Measurements from ENCODE around the gene C10orf120.
A peak's percentile ranks its signal among the peaks of the same experiment; 100 is the strongest.

C10orf120 gene

DNA sequence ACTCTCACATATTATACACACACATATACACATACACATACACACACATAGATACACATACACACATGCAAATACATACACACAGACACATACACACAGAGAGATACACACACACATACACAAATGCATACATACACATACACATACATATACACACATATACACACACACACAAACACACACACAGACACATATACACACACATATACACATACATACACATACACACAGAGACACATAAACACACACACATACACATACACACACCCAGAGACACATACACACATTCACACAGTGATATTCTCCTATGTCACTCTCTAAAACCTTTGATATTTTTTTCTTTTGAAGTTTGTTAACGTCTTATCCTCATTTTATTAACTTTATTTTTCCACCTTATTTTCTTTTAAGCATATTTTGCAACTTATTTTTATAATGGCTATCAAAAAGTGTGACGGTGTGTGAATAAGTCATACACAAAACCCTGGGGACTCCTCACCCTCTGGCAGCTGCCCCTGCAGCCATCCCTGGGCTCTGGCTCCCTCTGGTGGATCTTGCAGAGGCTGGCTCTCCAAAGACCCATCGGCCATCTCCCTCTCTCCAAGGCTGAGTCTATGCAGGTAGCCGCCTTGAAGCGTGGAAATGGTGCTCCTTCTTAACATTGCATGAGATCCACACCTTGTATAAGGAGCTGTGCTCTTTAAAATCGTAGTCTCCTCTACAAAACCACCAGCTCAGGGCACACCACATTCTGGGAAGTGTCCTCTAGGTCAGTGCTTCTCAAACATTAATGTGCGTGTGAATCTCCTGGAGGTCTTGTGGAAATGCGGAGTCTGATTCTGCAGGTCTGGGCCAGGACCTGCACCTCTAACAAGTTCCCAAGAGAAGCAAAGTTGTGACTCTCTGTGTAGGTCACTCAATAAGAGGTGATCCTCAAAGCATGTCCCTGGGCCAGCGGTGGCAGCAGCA, 4.1 kb upstream of the C10orf120 start:
- peak; percentile 53 for DNase-seq (ENCODE audit: low read depth)

DNA sequence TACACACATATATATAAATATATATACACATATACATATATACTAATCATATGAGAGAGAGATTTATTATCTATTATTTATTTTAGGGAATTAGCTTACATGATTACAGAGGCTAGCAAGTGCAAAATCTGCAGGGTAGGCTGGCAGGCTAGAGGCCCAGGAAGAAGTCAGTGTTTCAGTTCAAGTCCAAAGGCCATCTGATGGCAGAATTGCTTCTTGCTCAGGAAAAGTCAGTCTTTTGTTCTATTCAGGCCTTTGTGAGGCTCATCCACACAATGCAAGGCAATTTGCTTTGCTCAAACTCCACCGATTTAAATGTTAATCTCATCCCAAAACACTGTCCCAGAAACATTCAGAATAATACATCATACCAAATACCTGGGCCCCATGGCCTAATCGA, 2.6 kb upstream of the C10orf120 start:
- DNase-seq (ENCODE audit: low read depth) = no peak

DNA sequence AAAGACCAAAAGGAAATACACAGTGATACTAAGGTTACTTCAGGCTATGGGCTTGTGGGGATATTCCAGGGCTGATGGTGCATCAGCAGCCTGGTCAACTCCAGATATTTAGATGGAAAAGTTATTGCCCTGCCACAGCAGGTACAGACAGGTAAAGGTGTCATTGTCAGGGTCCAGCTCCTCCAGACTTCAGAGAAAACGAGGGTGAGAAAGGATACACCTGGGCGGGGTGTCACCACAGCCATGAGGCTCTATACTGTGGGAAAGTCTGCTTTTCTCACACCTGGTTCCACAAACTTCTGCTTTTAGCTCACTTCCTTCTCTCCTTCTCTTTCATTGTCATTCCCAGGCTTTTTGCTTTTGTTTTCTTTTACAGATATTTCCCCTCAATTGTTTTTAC, 2.0 kb upstream of the C10orf120 start:
- DNase-seq (ENCODE audit: low read depth) = no peak

DNA sequence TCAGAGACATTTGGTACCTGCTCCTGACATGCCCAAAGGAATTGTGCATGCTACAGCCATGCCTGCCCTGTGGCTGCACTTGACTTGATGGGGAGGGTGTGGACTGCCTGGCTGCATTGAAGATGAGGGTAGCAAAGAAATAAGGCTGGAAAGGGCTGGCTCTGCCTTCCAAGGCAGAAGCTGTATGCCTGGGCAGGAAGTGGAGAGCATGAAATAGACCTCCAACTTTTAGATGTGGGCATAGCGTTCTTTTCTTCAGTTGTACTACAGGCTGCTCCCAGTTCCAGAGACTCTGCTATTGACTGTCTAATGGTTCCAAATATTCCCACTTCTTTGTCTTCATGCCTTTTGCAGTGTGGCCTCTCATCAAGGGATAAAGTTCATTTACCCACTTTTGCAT, 3.0 kb downstream of the C10orf120 start:
- DNase-seq (ENCODE audit: low read depth) = no peak

DNA sequence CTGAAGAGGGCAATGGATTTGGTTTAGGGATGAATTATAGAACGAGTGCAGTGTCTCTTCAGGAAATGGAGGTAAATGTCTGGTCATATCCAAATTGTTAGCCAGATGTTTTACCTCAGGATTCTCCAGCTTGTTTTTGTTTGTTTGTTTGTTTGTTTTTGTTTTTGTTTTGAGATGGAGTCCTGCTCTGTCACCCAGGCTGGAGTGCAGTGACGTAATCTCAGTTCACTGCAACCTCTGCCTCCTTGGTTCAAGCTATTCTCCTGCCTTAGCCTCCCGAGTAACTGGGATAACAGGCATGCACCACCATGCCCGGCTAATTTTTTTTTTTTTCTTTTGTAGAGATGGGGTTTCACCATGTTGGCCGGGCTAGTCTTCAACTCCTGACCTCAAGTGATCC, 6.9 kb downstream of the C10orf120 start:
- DNase-seq (ENCODE audit: low read depth) = no peak

DNA sequence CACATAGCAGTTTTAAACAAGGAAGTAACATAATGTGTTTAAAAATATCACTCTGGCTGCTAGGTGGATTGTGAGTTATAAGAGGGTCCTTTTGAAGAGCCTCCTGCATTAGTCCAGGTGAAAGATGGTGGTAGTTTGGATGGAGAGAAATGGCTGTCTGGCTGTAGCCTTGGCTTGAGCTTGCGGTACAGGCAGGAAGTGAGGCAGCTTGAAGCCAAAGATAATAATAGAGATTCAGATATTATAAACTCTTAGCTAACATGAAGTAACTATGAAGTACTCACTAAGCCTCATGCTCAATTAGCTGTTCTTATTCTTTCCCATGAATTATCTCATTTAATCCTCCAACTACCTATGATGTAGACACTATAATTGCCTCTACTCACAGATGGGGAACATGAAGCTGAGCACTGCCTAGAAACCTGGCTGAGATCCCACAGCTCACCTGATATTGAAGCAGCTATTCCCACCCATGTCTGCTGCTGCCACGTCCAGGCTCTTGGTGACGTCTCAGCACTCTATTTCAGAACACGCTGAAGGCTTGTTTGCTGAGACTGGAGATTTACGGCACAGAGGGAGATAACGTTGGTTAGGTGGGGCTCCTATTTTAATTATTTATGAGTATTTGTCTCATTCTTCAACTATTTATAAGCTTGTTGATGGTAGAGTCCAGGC, 10.4 kb downstream of the C10orf120 start:
- DNase-seq (ENCODE audit: low read depth) = no peak

DNA sequence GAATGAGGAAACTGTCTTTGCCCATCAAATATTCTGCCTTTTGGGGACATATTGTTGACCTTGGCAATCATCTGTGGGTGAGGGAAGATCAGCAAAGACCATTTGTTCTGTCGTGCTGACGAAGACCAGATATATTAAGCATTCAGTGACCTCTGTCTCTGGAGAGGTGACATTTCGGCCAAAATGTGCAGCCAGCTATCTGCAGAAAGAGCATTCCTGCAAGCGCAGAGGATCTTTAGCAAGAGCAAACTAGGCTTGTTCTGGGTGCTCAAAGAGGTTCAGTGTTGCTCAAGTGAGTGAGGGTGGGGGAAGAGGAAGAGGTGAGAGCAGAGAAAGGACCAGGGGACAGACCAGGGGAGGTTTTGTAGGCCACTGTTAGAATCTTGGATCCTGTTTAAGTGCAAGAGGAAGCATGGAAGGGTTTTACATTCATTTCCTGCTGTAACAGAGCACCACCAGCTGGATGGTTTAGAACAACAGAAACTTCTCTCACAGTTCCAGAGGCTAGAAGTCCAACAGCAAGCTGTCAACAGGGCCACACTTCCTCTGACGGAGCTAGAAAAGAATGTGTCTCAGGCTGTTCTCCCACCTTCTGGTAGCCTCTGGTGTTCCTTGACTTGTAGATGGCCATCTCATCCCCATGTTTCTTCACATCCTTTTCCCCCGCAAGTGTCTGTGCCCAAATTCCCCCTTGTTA, 11.2 kb downstream of the C10orf120 start:
- no peak for DNase-seq (ENCODE audit: low read depth)

DNA sequence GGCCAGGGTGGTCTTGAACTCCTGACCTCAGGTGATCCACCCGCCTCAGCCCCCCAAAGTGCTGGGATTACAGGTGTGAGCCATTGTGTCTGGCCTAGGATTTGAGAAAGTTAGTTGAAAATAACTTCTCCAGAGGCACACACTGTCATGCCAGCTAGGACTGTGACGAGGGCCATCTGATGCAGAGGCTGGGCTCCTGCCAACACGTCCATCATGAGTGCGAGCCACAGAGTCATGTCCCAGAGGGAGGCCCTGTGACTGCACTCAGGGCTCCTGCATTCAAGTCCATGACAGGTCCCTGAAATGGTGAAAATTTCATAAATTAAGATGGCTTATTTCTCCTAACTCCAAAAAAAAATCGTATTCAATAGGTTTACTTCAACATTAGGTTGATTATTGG, 17.1 kb downstream of the C10orf120 start:
- DNase-seq (ENCODE audit: low read depth) = no peak

DNA sequence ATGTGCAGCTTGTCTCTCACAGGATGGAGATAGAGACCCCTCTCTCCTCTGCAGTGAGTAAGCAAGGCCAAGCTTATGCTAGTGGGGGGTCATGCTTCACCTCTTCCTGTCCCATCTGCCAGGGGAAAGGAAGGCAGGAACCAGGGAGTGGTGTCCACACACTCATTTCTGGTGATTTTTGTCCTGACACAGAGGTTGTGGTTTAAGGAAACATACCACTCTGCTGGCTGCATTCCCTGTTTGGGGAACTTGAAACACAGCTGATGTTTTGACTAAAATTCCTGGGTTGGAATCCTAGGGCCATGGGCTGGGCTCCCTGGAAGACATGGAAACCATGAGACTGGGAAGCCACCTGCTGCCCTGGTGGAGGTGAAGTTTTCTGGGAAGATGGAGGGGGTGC, 21.4 kb downstream of the C10orf120 start:
- DNase-seq (ENCODE audit: low read depth) = no peak

DNA sequence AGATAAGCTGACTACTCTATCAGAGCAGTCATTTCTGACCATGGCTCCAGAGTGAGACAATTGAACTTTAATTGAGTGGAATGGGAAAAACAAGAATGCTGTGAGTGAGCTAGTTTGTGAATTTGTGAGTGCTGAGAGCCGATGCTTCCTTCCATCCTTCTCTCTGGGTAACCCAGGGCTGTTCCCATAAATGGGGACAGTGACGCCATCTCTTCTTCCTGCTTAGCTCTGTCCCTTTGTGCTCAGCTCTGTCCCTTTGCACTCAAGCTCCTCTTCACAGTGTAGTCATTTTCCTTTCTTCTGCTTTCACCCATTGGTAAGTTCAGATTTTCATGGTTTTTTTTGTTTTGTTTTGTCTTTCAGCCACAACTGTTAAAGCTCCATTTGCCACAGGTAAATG, 24.4 kb downstream of the C10orf120 start:
- DNase-seq (ENCODE audit: low read depth) = no peak

DNA sequence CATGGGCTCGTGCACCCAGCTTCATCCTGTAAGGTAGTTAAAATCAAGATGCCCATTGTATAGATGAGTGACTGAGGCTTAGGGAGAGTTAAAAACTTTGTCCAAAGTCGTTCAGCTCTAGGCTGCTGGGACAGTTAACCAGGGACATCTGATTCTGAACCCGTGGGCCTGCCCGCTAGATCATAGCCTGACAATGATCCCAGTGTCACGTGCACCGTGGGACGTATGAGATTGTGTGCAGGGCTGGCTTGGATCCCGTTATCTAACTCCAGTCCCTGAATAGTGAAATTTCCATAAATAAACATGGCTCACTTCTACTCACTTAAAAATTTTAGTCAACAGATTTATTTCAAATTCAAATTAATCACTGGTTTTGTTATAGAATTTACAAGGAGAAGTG, 24.9 kb downstream of the C10orf120 start:
- no peak for DNase-seq (ENCODE audit: low read depth)

DNA sequence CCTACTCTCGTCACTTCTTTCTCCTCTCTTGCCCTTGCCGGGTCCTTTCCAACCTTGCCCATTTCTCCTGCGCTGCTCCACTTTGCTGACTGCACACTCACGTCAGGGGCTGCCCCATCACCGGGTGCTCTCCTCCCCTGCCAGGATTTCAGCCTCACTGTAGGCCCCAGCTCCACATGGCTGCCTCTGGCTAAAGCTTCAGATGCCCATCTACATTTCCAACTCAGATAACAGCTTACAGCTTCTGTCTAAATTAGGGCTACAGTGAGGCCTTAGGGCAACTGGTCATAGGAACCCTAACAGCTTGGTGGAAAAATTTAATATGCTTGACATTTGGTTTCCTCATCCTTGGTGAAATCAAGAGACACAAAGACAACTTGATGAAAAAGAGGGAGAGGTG, 25.9 kb downstream of the C10orf120 start:
- DNase-seq (ENCODE audit: low read depth) = no peak

DNA sequence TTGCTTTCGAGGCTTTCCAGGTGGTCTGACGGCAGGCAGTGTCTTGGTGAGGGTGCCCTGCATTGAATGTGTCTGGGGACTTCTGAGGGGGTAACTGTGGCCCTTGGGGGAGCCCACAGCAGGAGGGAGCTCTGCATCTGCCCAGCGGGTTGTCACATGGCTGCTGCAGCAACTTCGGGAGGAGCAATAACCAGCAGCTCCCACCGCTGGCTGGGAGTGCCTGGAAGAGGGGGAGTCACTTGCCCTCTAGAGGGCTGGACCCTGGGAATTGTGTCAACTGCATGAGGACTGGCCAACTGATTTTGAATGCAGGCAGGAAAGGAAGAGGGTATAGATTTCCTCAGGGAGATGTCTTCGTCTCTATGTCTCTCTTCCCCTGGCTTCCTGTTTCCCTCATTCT, 26.4 kb downstream of the C10orf120 start:
- DNase-seq (ENCODE audit: low read depth) = no peak

DNA sequence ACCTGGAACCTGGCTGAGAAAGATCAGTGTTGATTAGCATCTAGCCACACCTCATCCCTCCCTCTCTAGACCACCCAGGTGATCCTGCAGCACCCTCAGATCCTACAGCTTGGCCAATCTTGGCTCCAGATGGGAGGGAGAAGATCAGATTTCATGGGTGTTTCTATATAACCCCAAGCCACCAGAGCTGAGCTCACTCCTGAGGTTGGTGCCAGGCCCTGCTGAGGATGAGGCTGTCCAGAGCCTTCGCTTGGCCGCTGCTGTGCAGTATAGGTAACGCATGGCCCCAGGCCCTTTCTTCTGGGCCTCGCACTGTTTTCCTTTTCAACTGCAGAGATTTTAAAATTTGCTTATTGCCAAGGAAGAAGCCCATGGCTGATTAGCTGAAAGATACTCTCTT, 27.0 kb downstream of the C10orf120 start:
- DNase-seq (ENCODE audit: low read depth) = no peak

DNA sequence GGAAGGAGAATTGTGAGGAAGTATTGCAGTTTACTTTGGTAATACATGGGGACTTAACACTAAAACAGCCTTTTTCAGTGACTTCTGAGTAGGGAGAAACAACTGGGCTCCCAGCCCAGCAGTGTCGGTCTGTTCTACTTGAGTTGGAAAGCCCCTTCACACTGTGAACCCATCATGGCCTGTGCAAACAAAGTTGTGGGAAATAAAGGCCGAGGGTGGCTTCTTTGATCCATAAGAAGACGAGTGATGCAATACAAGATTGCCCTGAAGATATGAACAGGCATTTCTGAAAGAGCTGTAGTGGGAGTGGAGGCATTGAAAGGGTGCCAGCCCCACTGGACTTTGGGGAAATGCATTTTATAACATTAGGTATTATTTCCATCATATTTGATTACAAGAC, 28.3 kb downstream of the C10orf120 start:
- DNase-seq (ENCODE audit: low read depth) = no peak

DNA sequence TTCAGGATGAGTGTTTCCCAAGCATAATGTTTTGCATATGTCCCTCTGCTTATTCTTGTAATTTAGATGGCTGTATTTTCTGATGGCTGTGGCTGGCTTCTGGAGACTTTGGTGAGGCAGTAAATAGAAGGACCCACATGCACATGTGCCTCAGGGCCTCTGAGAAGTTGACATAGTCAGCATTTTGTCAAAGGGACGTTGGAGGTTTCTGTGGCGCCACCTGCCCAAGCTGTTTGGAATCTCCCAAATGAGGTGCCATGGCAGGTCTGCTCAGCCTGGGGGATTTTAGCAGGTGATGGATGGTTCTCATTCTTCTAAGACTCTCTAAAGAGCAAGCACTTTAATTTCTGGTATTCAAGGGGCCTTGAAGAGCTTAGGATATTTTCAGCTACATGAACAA, 29.8 kb downstream of the C10orf120 start:
- no peak for DNase-seq (ENCODE audit: low read depth)

DNA sequence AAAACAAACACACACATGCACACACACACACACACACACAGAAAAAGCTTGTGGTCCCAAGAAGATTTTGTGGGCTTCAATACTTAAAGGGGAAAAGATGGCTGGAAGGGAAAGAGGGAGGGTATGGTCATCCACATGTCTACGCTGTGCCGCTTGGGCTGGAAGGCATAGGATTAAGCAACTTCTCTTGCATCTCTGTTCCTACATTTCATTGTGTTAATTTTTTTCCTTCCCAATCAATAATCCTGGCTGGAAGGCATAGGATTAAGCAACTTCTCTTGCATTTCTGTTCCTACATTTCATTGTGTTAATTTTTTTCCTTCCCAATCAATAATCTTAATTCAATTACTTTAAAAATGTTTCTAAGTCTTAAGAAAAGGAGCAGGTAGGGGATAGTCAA, 30.6 kb downstream of the C10orf120 start:
- DNase-seq (ENCODE audit: low read depth) = no peak

DNA sequence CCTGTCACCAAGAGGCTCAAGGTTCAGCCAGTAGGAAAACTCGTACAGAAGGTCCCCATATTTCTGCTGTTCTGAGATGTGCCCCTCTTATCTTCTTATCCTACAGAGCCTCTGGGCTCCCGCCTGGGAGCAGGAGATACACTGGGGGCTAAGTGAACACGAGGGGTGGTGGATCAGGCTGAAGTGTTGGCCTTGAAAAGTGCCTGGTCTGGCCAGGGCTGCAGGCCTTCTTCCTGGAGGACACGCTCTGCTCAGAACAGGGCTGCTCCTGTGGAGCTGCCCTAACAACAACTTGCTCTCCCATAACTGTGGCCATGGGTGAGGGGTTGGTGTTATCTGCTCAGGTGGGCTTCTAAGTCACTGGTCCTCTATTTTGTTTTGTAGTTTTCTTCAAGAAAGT, 33.7 kb downstream of the C10orf120 start:
- DNase-seq (ENCODE audit: low read depth) = no peak

DNA sequence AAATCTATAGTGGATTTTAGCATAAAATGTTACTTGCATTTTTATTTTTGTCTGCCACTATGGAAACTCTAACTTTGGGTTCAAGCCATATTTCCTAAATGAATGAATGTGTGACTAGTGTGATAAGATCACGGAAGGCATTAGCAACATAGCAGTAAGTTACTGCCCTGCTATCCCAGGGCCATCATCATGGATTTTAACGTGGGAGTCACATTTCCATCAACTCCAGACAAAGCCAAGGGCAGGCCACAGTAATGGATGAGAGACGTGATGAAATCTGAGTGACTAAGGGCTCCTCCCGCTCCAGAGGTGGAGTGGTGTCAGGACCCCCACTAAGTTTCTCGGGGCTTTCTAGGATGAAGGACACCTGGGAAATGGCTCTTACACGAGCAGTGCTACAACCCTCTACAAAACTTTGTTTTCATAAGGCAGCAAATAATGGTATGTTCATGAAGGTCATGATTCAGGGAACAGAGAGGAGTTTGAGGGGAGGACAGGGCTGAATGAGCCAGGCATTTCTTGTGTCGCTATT, 34.3 kb downstream of the C10orf120 start:
- no peak for DNase-seq (ENCODE audit: low read depth)

DNA sequence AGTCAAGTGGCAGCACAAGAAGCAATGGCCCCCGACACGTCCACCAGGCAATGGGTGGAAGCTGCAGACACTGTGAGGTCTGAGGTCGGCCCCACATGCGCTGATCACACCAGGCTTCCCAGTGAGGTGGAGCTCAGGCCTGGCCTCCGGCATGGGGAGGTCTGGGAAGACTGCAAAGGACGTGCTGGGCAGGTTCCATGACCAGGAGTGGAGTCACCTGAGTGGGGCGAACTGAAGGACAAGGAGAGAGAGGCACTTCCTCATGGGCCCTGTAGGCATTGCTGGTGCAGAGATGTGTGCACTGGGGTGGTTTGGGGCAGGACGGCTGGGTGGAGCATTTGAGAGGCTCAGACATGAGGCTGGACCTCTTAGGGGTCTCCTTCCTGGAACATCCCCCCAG, 35.1 kb downstream of the C10orf120 start:
- DNase-seq (ENCODE audit: low read depth) = no peak

DNA sequence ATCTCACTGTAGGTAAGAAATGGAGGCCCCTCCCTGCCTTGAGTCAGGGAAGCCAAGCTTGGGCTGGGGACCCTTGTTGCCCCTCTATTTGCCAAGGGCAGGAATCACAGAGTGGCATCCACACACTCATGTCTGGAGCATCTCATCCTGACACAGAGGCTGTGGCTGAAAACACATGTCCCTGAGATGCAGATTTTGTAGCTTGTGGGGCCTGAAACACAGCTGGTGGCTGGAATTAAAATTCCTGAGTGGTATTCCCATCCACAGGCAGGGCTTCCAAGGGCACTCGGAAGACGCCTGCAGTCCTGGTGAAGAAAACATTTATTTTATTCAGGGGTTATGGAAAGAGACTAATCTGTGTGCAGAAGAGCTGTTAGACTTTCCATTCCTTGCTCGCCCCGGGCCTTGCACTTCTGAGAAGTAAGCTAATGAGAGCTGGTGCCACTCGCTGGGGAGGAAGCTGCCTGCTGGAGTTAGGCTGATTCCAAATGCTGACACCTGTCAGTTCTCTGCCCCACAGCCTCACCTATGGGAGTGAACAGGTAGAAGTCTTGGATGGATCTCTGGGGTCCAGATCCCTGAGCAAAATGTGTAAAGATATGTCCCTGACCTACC, 36.0 kb downstream of the C10orf120 start:
- no peak for DNase-seq (ENCODE audit: low read depth)

DNA sequence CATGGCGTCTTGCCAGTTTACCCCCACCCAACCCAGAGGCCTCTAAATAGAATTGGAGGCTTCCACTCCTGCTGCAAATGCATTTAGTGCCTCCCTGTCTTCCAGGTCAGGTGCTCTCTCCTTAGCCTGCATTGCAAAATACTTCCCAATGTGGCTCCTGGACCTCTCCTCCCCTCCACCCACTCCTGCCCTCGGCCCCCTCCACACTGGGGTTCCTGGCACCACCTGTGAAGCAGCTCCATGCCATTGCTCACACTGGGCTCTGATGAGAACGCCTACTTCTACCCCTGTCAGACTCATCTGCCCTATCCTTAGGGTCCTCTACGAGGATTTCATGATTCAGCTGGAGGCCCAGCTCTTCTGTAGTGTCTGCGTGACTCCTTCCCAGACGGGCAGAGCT, 37.4 kb downstream of the C10orf120 start:
- DNase-seq (ENCODE audit: low read depth) = no peak
